Loucy (cell line): ENCODE results near the gene CDC42EP3.

Source experiments
- H2AFZ ChIP-seq: fragments of 200-600 bp; sonication (generic); 2 replicates; pipeline ENCODE4 v1.6.0; 2016; ENCODE audit warnings: antibody characterized with exemption, mild to moderate bottlenecking, low read length, moderate library complexity
- H3F3A ChIP-seq: fragments of 200-600 bp; 2 replicates; pipeline ENCODE4 v1.6.0; 2016; ENCODE audit warnings: antibody characterized with exemption, low read depth, mild to moderate bottlenecking
- H3K27me3 ChIP-seq: fragments of 200-600 bp; sonication (generic); 2 replicates; pipeline ENCODE4 v1.6.1; 2014; ENCODE audit warnings: low read length, mild to moderate bottlenecking; ENCODE audit not compliant: insufficient read depth, poor library complexity, severe bottlenecking
- H3K36me3 ChIP-seq: fragments of 200-600 bp; sonication (generic); 2 replicates; pipeline ENCODE4 v1.6.1; 2016; ENCODE audit warnings: low read length; ENCODE audit not compliant: insufficient read depth
- H3K4me1 ChIP-seq: fragments of 200-600 bp; sonication (generic); 2 replicates; pipeline ENCODE4 v1.5.1; 2014; ENCODE audit warnings: low read length, mild to moderate bottlenecking; ENCODE audit not compliant: insufficient read depth, poor library complexity, severe bottlenecking
- H3K4me2 ChIP-seq: fragments of 200-600 bp; sonication (generic); 2 replicates; pipeline ENCODE4 v1.6.0; 2014; ENCODE audit warnings: antibody characterized with exemption, low read length, low read depth, mild to moderate bottlenecking; ENCODE audit not compliant: poor library complexity, severe bottlenecking
- H3K4me3 ChIP-seq: fragments of 200-600 bp; sonication (generic); 2 replicates; pipeline ENCODE4 v1.5.1; 2014; ENCODE audit warnings: low read length, mild to moderate bottlenecking, mixed read lengths; ENCODE audit not compliant: poor library complexity, severe bottlenecking
- H3K79me2 ChIP-seq: fragments of 200-600 bp; sonication (generic); 2 replicates; pipeline ENCODE4 v1.6.1; 2014; ENCODE audit warnings: low read length; ENCODE audit not compliant: insufficient read depth
- H3K9ac ChIP-seq: fragments of 200-600 bp; sonication (generic); 2 replicates; pipeline ENCODE4 v1.6.0; 2014; ENCODE audit warnings: mild to moderate bottlenecking, low read depth, low read length, moderate library complexity; ENCODE audit not compliant: poor library complexity, severe bottlenecking
- H3K9me2 ChIP-seq: fragments of 200-600 bp; sonication (generic); replicated peaks from 2 replicates; pipeline ENCODE4 v1.6.1; 2016; ENCODE audit warnings: low read depth, low read length, mixed read lengths
- H3K9me3 ChIP-seq: fragments of 200-600 bp; sonication (generic); 2 replicates; pipeline ENCODE4 v1.6.1; 2014; ENCODE audit warnings: mild to moderate bottlenecking, antibody characterized with exemption, low read length, low read depth; ENCODE audit not compliant: insufficient read depth
- H4K20me1 ChIP-seq: fragments of 200-600 bp; sonication (generic); 2 replicates; pipeline ENCODE4 v1.6.0; 2014; ENCODE audit warnings: antibody characterized with exemption, low read length, mild to moderate bottlenecking; ENCODE audit not compliant: insufficient read depth, poor library complexity, severe bottlenecking
- EZH2phosphoT487 ChIP-seq: fragments of 200-600 bp; IDR thresholded peaks from 2 replicates; pipeline ENCODE4 v1.6.1; 2018; ENCODE audit warnings: antibody characterized with exemption, mild to moderate bottlenecking, moderate library complexity, borderline replicate concordance
- TF ChIP-seq, protein P1 (sequence below): fragments of 200-600 bp; sonication (generic); conservative IDR thresholded peaks from 2 replicates; pipeline ENCODE4 v1.5.1; 2014; ENCODE audit warnings: mild to moderate bottlenecking, antibody characterized with exemption, low read length

CDC42EP3 gene

DNA sequence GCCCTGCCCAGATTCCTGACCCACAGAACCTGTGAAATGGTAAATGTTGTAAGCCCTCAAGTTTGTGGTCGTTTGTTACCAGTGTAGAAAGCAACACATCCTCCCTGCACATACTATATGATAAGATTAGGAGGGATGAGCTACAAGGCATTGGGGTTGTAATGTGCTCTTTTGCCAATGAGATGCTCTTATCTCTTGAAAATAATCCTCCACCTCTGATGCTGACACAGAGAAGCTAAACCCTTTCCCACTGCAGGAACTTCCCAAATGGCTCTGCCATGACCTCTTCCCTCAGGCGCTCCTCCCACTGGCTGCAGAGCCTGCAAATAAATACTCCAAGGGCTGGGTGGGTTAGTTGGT is 23.5 kb downstream of the CDC42EP3 start:
- no peaks in the 10 kb centered on the region for H3K9me2 ChIP-seq
- peak overlapping the region; percentile 57 for H3K4me2 ChIP-seq
- no peak overlapping the region for H2AFZ ChIP-seq
- peaks cover 51% of the 10 kb centered on the region for H3K36me3 ChIP-seq
- peak overlapping the region; percentile 43 for H3K4me3 ChIP-seq
- TF ChIP-seq, protein P1, sequence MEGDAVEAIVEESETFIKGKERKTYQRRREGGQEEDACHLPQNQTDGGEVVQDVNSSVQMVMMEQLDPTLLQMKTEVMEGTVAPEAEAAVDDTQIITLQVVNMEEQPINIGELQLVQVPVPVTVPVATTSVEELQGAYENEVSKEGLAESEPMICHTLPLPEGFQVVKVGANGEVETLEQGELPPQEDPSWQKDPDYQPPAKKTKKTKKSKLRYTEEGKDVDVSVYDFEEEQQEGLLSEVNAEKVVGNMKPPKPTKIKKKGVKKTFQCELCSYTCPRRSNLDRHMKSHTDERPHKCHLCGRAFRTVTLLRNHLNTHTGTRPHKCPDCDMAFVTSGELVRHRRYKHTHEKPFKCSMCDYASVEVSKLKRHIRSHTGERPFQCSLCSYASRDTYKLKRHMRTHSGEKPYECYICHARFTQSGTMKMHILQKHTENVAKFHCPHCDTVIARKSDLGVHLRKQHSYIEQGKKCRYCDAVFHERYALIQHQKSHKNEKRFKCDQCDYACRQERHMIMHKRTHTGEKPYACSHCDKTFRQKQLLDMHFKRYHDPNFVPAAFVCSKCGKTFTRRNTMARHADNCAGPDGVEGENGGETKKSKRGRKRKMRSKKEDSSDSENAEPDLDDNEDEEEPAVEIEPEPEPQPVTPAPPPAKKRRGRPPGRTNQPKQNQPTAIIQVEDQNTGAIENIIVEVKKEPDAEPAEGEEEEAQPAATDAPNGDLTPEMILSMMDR = no peak
- no peak for TF ChIP-seq EZH2phosphoT487
- H3K79me2 ChIP-seq = peaks cover 68% of the 10 kb centered on the region
- H3K9me3 ChIP-seq = no peaks in the 10 kb centered on the region
- peak overlapping the region; percentile 11 for H3K9ac ChIP-seq
- no peaks in the 10 kb centered on the region for H3F3A ChIP-seq
- peaks cover 5% of the 10 kb centered on the region for H4K20me1 ChIP-seq
- H3K27me3 ChIP-seq = no peaks in the 10 kb centered on the region
- peaks cover 31% of the 10 kb centered on the region for H3K4me1 ChIP-seq

DNA sequence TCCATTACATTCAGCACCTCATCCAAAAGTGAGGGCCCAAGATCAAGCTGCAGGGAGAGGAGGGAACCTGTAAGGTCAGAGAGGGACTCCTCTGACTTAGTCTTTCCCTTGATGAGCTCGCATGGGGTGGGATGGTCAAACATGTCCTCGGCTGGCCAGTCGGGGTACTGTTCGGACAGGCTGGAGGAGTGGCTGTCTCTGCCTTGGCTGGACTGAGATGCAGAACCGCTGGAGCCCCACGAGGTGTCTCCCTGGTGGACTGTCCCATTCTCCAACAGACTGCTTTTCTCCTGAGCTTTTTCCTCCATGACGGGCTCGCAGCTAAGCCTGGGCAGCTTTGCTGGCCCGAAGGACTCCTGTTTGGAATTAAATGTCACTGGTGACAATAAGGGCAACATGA is 25.6 kb downstream of the CDC42EP3 start:
- Histone ChIP-seq H3F3A (no peaks in the 10 kb centered on the region), H3K4me1 (peaks cover 30% of the 10 kb centered on the region), H3K4me2 (no peak overlapping the region), H4K20me1 (peaks cover 5% of the 10 kb centered on the region), H3K79me2 (peaks cover 53% of the 10 kb centered on the region), H3K9me2 (no peaks in the 10 kb centered on the region), H3K36me3 (peaks cover 55% of the 10 kb centered on the region), H3K4me3 (no peak overlapping the region), H2AFZ (no peak overlapping the region), H3K27me3 (no peaks in the 10 kb centered on the region), H3K9ac (no peak overlapping the region), H3K9me3 (no peaks in the 10 kb centered on the region)
- TF ChIP-seq EZH2phosphoT487 = no peak
- TF ChIP-seq, protein P1 = no peak

DNA sequence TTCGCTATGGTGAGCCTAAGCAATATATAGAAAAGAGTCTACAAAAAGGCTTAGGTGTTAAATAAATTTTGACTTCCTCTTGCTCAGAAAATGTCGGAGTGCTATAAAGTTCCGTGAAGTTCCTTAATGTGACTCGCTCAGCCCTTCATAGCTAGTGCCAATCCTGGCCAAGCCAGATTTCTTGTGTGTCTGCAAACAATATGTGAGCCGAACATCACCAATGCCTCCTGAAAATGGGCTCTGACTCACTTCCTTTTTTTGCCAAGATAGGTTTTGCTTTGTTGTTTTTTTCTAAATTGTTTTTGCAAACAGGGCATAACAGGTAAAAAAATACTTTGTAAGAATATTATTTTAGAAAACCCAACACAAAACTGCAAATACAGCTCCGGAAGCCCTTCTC is 26.1 kb downstream of the CDC42EP3 start:
- H3K9me2 ChIP-seq = no peaks in the 10 kb centered on the region
- no peaks in the 10 kb centered on the region for H3K9me3 ChIP-seq
- H2AFZ ChIP-seq = no peak overlapping the region
- H3K27me3 ChIP-seq = no peaks in the 10 kb centered on the region
- peaks cover 48% of the 10 kb centered on the region for H3K79me2 ChIP-seq
- H3K36me3 ChIP-seq = peaks cover 55% of the 10 kb centered on the region
- no peaks in the 10 kb centered on the region for H3F3A ChIP-seq
- peaks cover 5% of the 10 kb centered on the region for H4K20me1 ChIP-seq
- H3K9ac ChIP-seq = no peak overlapping the region
- H3K4me3 ChIP-seq = no peak overlapping the region
- H3K4me1 ChIP-seq = peaks cover 26% of the 10 kb centered on the region
- H3K4me2 ChIP-seq = no peak overlapping the region
- TF ChIP-seq, protein P1 = no peak
- no peak for TF ChIP-seq EZH2phosphoT487
